Esophagus muscularis mucosa (tissue), 4 donors: ENCODE data around the gene STK17A.

Source experiments
- CTCF ChIP-seq, 3 experiments: fragments of 200-600 bp in 2 of 3; fragments of 450-650 bp in 1 of 3; sonication (generic) in 2 of 3; IDR thresholded peaks; one replicate each; pipeline ENCODE4 v1.5.1; 2017 to 2019; ENCODE audit warnings: antibody characterized with exemption in 3 of 3, mild to moderate bottlenecking in 2 of 3, moderate library complexity in 1 of 3
- EP300 ChIP-seq: sonication (generic); formaldehyde crosslinking; IDR thresholded peaks from one replicate; pipeline ENCODE4 v1.6.1; 2017; ENCODE audit warnings: antibody characterized with exemption
- POLR2A ChIP-seq: fragments of 450-650 bp; IDR thresholded peaks from one replicate; pipeline ENCODE4 v1.6.1; 2017; ENCODE audit warnings: antibody characterized with exemption, moderate library complexity, mild to moderate bottlenecking, low read depth
- POLR2AphosphoS5 ChIP-seq, 2 donors: sonication (generic); formaldehyde crosslinking; IDR thresholded peaks; one replicate each; pipeline ENCODE4 v1.6.1; 2017; ENCODE audit warnings: antibody characterized with exemption in 2 of 2

GRCh38 chr7:43542716-43543115, 40.2 kb upstream of the STK17A start:
- TF ChIP-seq CTCF (IDR thresholded peaks at IDR 0.05) = no peak
- no peak for TF ChIP-seq POLR2AphosphoS5 (IDR thresholded peaks at IDR 0.05)
- TF ChIP-seq POLR2A = no peak
- TF ChIP-seq EP300 = no peak
